Testis (tissue), 2 donors: Measurements from ENCODE around the gene ADAM11.

Experiments used
- POLR2A ChIP-seq: fragments of 450-650 bp; IDR thresholded peaks from one replicate; pipeline ENCODE4 v1.6.1; 2017; ENCODE audit warnings: antibody characterized with exemption, mild to moderate bottlenecking, moderate library complexity
- TF ChIP-seq, protein P1 (sequence below), 3 experiments: fragments of 450-650 bp in 2 of 3; fragments of 200-600 bp in 1 of 3; sonication (generic) in 1 of 3; IDR thresholded peaks; one replicate each; pipeline ENCODE4 v1.5.1; 2016 to 2019; ENCODE audit warnings: antibody characterized with exemption in 3 of 3, mild to moderate bottlenecking in 2 of 3, moderate library complexity in 1 of 3

- TF ChIP-seq, protein P1, sequence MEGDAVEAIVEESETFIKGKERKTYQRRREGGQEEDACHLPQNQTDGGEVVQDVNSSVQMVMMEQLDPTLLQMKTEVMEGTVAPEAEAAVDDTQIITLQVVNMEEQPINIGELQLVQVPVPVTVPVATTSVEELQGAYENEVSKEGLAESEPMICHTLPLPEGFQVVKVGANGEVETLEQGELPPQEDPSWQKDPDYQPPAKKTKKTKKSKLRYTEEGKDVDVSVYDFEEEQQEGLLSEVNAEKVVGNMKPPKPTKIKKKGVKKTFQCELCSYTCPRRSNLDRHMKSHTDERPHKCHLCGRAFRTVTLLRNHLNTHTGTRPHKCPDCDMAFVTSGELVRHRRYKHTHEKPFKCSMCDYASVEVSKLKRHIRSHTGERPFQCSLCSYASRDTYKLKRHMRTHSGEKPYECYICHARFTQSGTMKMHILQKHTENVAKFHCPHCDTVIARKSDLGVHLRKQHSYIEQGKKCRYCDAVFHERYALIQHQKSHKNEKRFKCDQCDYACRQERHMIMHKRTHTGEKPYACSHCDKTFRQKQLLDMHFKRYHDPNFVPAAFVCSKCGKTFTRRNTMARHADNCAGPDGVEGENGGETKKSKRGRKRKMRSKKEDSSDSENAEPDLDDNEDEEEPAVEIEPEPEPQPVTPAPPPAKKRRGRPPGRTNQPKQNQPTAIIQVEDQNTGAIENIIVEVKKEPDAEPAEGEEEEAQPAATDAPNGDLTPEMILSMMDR (IDR thresholded peaks at IDR 0.05), result no peak
- no peak for TF ChIP-seq POLR2A
Measured at GRCh38 chr17:44797802-44798201, 39.0 kb downstream of the ADAM11 start.
